GM18505 (cell line): Measurements from ENCODE around the gene SCARB1.

Experiments used
- ATAC-seq: cut with Tn5 transposase; IDR thresholded peaks from one replicate; pipeline ENCODE4 v1.9.1; 2021; ENCODE audit not compliant: unreplicated experiment
- POLR2A ChIP-seq: IDR thresholded peaks from 4 replicates; pipeline ENCODE4 v1.6.1; 2011; ENCODE audit warnings: borderline replicate concordance; ENCODE audit not compliant: insufficient read depth, insufficient read length; ENCODE audit errors: extremely low read depth

SCARB1 gene

GRCh38 chr12:124861898-124862676, 1.6 kb downstream of the SCARB1 start:
- no peak for ATAC-seq
- no peak for TF ChIP-seq POLR2A

- TF ChIP-seq POLR2A, result no peak
- ATAC-seq, result no peak
Measured at GRCh38 chr12:124861492-124861891, 2.2 kb downstream of the SCARB1 start.

DNA sequence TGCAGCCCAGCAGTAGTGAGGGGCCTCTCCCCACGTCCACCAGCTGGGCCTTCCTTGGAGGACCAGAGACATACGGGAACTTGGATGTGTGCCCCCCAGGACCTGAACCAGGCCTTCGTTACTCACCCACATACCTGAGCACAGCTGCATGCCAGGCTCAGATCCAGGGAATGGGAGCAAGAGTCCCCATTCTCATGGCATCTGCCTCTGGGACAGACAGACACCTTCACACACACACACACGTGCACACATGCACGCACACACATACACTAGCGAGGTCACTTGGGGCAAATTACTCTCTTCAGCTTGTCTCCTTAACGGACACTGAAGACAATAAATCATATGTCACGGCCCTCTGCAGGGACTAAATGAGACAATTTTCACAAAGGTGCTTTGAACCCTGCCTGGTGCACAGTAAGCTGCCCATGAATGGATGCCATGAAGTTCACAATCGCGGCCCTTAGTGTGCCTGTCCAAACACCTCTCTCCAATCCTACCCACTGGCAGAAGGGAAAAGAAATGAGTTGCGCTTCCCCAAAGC, 5.7 kb downstream of the SCARB1 start:
- no peak for TF ChIP-seq POLR2A
- no peak for ATAC-seq

DNA sequence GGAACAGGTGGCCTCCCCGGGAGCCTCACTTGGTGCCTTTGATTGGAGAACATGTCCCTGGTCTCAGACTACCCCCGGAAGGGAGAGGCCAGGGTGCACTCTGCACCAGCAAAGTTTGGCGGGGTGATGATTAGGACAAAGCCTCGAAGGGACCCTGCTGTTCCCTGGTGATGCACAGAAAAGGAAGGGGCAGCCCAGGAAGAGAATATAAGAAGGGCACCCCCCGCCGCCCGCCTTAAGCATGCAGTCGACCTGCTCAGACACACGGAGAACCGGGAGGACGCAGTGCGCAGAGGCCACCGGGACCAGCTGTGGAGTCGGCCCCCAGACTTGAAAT, 6.9 kb downstream of the SCARB1 start:
- TF ChIP-seq POLR2A, result no peak
- ATAC-seq, result no peak

DNA sequence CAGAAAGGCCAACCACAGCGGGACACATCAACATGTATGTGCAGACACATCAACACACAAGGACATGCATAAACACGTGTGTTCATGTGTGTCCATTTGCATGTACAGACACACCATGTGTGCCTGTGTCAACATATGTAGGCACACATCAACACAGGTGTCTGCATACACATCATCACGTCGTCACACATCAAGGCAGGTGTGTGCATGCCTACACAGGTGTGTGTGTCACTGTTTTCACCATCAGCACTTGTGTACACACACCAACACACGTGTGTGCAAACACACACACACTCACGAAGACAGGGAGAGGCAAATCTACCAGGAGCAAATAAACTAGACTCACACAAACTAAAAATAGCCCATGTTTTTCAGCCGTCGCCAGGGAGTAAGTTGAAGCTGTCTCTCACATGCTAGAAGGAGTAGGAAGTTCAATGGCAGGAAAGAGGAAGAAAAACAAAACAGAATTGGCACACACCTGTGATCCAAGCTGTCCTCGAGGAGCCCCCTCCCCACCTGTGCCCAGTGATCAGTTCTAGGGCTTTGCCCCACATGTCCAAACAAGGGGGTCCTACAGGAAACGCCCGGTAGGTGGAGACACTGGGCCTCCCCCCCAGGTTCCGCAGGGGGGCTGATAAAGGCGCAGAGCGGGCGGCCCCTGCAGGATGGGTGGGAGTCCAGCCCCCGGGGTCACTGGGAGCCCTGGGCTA, 7.4 kb downstream of the SCARB1 start:
- no peak for ATAC-seq
- no peak for TF ChIP-seq POLR2A

DNA sequence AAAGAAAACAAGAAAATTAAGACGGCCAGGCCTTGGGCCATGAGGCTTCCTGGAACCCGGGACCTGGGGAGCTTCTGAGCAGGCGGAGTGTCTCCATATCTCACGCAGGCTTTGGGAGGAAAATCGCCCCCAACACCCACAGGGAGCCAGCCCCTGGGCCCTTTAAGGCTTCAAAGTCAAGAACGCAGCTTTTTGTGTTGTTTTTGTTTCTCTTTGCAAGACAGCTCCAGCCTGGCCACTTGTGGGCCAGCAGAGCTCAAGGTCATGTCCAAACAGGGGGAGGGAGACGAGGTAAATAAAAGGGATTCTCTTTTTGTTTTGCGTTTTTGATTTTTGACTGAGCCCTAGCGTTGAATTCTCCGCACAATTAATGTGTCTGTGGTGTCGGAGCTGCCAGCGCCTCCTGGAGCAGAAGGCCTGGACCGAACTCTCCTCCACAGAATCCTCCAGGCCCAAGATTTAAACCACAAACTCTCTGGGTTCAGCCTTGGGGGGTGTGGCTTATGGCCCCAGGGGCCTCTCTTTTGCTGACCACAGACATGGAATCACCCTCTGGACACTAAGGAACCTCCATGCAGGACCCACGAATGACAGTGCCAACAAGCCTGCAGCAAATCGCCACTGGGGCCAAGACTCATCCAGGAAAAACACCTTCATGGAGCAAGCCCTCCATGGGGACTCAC, 8.2 kb downstream of the SCARB1 start:
- no peak for ATAC-seq
- no peak for TF ChIP-seq POLR2A

- no peak for ATAC-seq
Measured at GRCh38 chr12:124854637-124855184, 9.0 kb downstream of the SCARB1 start.

GRCh38 chr12:124853781-124854636, 9.7 kb downstream of the SCARB1 start:
- TF ChIP-seq POLR2A, result no peak
- no peak for ATAC-seq

More at GRCh38 chr12:124854637-124855184, 9.0 kb downstream of the SCARB1 start:
- no peak for TF ChIP-seq POLR2A

GRCh38 chr12:124852911-124853427, 10.7 kb downstream of the SCARB1 start:
- no peak for TF ChIP-seq POLR2A
- ATAC-seq, result no peak

DNA sequence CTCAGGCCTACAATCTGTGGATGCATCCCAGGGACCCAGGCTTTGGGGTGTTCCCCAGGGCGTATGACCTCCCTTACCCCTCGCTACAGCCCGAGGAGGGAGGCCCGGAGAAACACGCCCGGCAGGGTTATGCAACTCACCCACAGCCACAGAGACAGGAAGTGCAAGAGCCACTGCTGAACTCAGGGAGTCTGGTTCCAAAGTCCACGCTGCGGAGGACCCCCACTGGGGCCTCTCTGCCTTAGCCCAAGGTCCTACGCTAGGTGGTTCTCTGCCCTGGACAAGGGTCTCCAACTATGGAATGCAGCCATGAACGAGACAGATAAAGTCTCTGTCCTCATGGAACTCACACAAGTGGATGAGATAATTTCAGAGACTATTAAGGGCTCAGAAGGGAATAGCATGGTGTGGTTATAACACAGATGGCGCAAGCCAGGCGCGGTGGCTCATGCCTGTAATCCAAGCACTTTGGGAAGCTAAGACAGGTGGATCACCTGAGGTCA, 11.3 kb downstream of the SCARB1 start:
- TF ChIP-seq POLR2A, result no peak
- no peak for ATAC-seq

- TF ChIP-seq POLR2A, result no peak
- ATAC-seq, result no peak
Measured at GRCh38 chr12:124851342-124851741, 12.3 kb downstream of the SCARB1 start.

GRCh38 chr12:124849382-124849781, 14.3 kb downstream of the SCARB1 start:
- no peak for TF ChIP-seq POLR2A
- no peak for ATAC-seq

GRCh38 chr12:124848621-124849380, 14.9 kb downstream of the SCARB1 start:
- ATAC-seq, result no peak
- no peak for TF ChIP-seq POLR2A
